Suprapubic skin (tissue), 4 donors: ENCODE results near the gene KRTCAP3.

Source experiments
- POLR2A ChIP-seq, 2 donors: fragments of 450-650 bp; IDR thresholded peaks; one replicate each; pipeline ENCODE4 v1.6.1; 2017; ENCODE audit warnings: antibody characterized with exemption in 2 of 2, mild to moderate bottlenecking in 2 of 2, moderate library complexity in 2 of 2
- POLR2AphosphoS5 ChIP-seq, 3 donors: sonication (generic); formaldehyde crosslinking; IDR thresholded peaks; one replicate each; pipeline ENCODE4 v1.6.1; 2017; ENCODE audit warnings: antibody characterized with exemption in 3 of 3
- TF ChIP-seq, protein P1 (sequence below), 2 donors: fragments of 200-600 bp in 1 of 2; fragments of 450-650 bp in 1 of 2; sonication (generic) in 1 of 2; IDR thresholded peaks; one replicate each; pipeline ENCODE4 v1.5.1; 2016 to 2019; ENCODE audit warnings: antibody characterized with exemption in 2 of 2, mild to moderate bottlenecking in 1 of 2, moderate library complexity in 1 of 2

DNA sequence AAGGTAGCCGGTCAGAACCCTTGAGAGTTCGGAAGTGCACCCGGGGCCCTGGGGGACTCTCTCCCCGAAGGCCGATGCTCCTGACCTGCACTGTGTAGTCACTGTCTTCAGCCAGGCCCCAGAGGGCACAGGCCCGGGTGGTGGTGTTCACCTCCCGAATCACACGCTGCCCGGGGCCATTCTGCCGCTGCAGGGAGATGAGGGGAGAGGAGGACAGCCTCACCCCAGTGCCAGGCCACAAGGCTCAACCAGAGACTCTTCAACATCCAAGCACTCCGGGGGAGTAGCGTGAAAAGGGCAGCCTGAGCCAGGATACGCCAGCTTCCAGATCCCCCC, 51.7 kb downstream of the KRTCAP3 start:
- TF ChIP-seq POLR2AphosphoS5 (IDR thresholded peaks at IDR 0.05), result no peak
- TF ChIP-seq POLR2A (IDR thresholded peaks at IDR 0.05), result no peak
- TF ChIP-seq, protein P1, sequence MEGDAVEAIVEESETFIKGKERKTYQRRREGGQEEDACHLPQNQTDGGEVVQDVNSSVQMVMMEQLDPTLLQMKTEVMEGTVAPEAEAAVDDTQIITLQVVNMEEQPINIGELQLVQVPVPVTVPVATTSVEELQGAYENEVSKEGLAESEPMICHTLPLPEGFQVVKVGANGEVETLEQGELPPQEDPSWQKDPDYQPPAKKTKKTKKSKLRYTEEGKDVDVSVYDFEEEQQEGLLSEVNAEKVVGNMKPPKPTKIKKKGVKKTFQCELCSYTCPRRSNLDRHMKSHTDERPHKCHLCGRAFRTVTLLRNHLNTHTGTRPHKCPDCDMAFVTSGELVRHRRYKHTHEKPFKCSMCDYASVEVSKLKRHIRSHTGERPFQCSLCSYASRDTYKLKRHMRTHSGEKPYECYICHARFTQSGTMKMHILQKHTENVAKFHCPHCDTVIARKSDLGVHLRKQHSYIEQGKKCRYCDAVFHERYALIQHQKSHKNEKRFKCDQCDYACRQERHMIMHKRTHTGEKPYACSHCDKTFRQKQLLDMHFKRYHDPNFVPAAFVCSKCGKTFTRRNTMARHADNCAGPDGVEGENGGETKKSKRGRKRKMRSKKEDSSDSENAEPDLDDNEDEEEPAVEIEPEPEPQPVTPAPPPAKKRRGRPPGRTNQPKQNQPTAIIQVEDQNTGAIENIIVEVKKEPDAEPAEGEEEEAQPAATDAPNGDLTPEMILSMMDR (IDR thresholded peaks at IDR 0.05), result no peak
